GM12864 (cell line): ENCODE results near the gene TNS4.

ENCODE experiments used
- DNase-seq: peaks from one replicate; pipeline ENCODE4 v3.0.0-alpha.2; 2011; ENCODE audit warnings: low read depth
- H3K4me3 ChIP-seq: 2 replicates; pipeline ENCODE4 v1.5.1; 2011; ENCODE audit warnings: mild to moderate bottlenecking, low read depth, low read length, control low read depth
- CTCF ChIP-seq: IDR thresholded peaks from 2 replicates; pipeline ENCODE4 v1.5.1; 2011; ENCODE audit warnings: low read depth, mild to moderate bottlenecking, moderate library complexity, low read length, control low read depth, inconsistent platforms; ENCODE audit errors: missing control alignments

TNS4 gene

GRCh38 chr17:40491486-40491885, 9.9 kb downstream of the TNS4 start:
- no peak for DNase-seq
- TF ChIP-seq CTCF, result no peak
- H3K4me3 ChIP-seq, result no peak overlapping the region

GRCh38 chr17:40490982-40491381, 10.4 kb downstream of the TNS4 start:
- H3K4me3 ChIP-seq, result no peak overlapping the region
- no peak for DNase-seq
- no peak for TF ChIP-seq CTCF

GRCh38 chr17:40490289-40490853, 11.1 kb downstream of the TNS4 start:
- no peak overlapping the region for H3K4me3 ChIP-seq
- DNase-seq, result no peak
- no peak for TF ChIP-seq CTCF

- no peak overlapping the region for H3K4me3 ChIP-seq
- DNase-seq, result no peak
- TF ChIP-seq CTCF, result no peak
Observed at GRCh38 chr17:40487371-40488020, 13.9 kb downstream of the TNS4 start.

GRCh38 chr17:40486522-40487370, 14.7 kb downstream of the TNS4 start:
- no peak for TF ChIP-seq CTCF
- DNase-seq, result no peak
- H3K4me3 ChIP-seq, result no peak overlapping the region

- TF ChIP-seq CTCF, result no peak
- no peak overlapping the region for H3K4me3 ChIP-seq
- DNase-seq, result no peak
Observed at GRCh38 chr17:40485851-40486521, 15.4 kb downstream of the TNS4 start.
